ENCODE data around the gene RAMAC.

DNA sequence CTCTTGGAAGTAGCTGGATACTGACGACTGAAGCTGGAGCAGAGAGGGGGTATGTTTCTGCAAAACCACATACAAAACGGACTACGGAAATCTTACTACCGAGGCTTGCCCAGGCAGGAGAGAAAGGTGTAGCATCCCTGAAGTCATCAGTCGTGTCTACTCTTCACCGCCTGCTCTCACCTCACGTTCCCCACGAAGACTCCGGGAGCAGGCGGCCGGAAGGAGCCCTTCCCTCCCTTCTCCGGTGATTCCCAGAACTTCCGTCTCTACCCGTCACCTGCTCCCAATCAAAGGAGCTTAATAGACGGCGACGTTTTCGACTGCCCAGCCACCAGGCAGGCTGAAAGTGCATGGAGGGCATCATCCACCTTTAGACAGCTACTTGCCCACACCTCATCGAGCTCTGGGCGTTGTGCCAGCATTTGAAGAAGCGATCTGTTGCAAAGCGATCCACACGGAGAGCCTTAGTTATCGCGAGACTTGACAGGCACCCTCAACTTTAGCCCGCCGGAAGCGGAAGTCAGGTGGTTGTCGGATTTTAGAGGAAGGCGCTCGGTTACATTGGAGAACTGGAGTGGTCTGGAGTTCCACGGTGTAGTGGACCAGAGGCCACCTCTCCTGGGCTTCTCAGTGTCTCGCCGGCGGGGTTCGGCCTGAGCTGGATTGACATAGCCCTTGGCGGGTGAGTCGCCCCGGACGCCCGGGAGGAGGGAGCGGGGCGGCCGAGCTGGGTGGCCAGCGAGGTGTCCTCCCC lies at the start of gene RAMAC:
- TF ChIP-seq, protein P1, sequence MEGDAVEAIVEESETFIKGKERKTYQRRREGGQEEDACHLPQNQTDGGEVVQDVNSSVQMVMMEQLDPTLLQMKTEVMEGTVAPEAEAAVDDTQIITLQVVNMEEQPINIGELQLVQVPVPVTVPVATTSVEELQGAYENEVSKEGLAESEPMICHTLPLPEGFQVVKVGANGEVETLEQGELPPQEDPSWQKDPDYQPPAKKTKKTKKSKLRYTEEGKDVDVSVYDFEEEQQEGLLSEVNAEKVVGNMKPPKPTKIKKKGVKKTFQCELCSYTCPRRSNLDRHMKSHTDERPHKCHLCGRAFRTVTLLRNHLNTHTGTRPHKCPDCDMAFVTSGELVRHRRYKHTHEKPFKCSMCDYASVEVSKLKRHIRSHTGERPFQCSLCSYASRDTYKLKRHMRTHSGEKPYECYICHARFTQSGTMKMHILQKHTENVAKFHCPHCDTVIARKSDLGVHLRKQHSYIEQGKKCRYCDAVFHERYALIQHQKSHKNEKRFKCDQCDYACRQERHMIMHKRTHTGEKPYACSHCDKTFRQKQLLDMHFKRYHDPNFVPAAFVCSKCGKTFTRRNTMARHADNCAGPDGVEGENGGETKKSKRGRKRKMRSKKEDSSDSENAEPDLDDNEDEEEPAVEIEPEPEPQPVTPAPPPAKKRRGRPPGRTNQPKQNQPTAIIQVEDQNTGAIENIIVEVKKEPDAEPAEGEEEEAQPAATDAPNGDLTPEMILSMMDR (IDR thresholded peaks at IDR 0.05): peak in 1 of 7 experiments; percentile 17
- TF ChIP-seq POLR2AphosphoS5 (IDR thresholded peaks at IDR 0.05) (peak; percentile 66 to 91 (median 68)), POLR2A (IDR thresholded peaks at IDR 0.05) (no peak)
